B cell (primary cell): ENCODE results near the gene FAU. TPM values are rescaled to one million over a fixed set of nuclear protein-coding genes. Genes with fewer than 3 reads are reported as not detected.

Experiments used
- ATAC-seq: fragments of 200-7000 bp; cut with Tn5 transposase; one replicate; pipeline ENCODE4 v1.10.0; 2021; ENCODE audit warnings: low read depth, mild to moderate bottlenecking, moderate number of reproducible peaks, moderate library complexity
- CTCF ChIA-PET: fragments of 350-600 bp; sonication (Branson Sonifier 250); formaldehyde crosslinking; loops from one replicate; lab custom pipeline; 2021; ENCODE audit warnings: antibody characterized with exemption, inconsistent platforms; lab: Charles Lee
- POLR2A ChIA-PET: fragments of 350-600 bp; sonication (Branson Sonifier 250); formaldehyde crosslinking; loops from one replicate; lab custom pipeline; 2021; ENCODE audit warnings: antibody characterized with exemption; lab: Charles Lee
- DNase-seq: peaks from one replicate; pipeline ENCODE4 v3.0.0; 2013
- H2AFZ ChIP-seq: 2 replicates; pipeline ENCODE4 v1.6.1; 2012; ENCODE audit warnings: mild to moderate bottlenecking, low read depth, low read length; ENCODE audit not compliant: insufficient read depth, poor library complexity, severe bottlenecking
- H3K27ac ChIP-seq, 2 donors: 1 replicate in 1 of 2; 2 replicates in 1 of 2; pipeline ENCODE4 v1.5.1; 2012 to 2013; ENCODE audit warnings: low read length in 2 of 2, mild to moderate bottlenecking in 2 of 2, moderate library complexity in 1 of 2
- H3K27me3 ChIP-seq, 4 experiments: fragments of 200-600 bp in 1 of 4; sonication (generic) in 1 of 4; replicated peaks in 1 of 4; 1 replicate in 2 of 4; 2 replicates in 2 of 4; pipeline versions ENCODE4 v1.6.1 to v1.7.0; 2013 to 2016; ENCODE audit warnings: low read length in 3 of 4, mild to moderate bottlenecking in 2 of 4, mixed read lengths in 1 of 4, moderate library complexity in 1 of 4; ENCODE audit not compliant: insufficient read depth in 4 of 4, control insufficient read depth in 3 of 4; ENCODE audit errors: control extremely low read depth in 1 of 4
- H3K36me3 ChIP-seq, 2 experiments: replicated peaks in 1 of 2; 1 replicate in 1 of 2; 2 replicates in 1 of 2; pipeline versions ENCODE4 v1.6.1 to v1.7.1; 2013; ENCODE audit warnings: low read length in 1 of 2; ENCODE audit not compliant: insufficient read depth in 2 of 2, control insufficient read depth in 1 of 2; ENCODE audit errors: control extremely low read depth in 1 of 2, extremely low read depth in 1 of 2
- H3K4me1 ChIP-seq, 2 donors: fragments of 200-600 bp in 1 of 2; sonication (generic) in 1 of 2; 1 replicate in 1 of 2; 2 replicates in 1 of 2; pipeline versions ENCODE4 v1.5.1 to v1.6.1; 2013 to 2017; ENCODE audit warnings: low read length in 2 of 2; ENCODE audit not compliant: control insufficient read depth in 2 of 2, insufficient read depth in 2 of 2
- H3K4me2 ChIP-seq: replicated peaks from 2 replicates; pipeline ENCODE3; 2012; ENCODE audit warnings: mild to moderate bottlenecking, low read depth, low read length; ENCODE audit not compliant: poor library complexity, severe bottlenecking
- H3K4me3 ChIP-seq, 5 experiments: fragments of 200-600 bp in 1 of 5; sonication (generic) in 1 of 5; 1 replicate in 3 of 5; 2 replicates in 2 of 5; pipeline versions ENCODE4 v1.5.1 to v1.7.0; 2011 to 2016; ENCODE audit warnings: low read length in 4 of 5, mild to moderate bottlenecking in 4 of 5, low read depth in 2 of 5, control low read depth in 1 of 5, moderate library complexity in 1 of 5; ENCODE audit not compliant: insufficient read depth in 1 of 5; ENCODE audit errors: control extremely low read depth in 1 of 5, extremely low read depth in 1 of 5
- H3K79me2 ChIP-seq: fragments of 200-600 bp; sonication (generic); one replicate; pipeline ENCODE4 v1.6.0; 2016; ENCODE audit warnings: low read length; ENCODE audit not compliant: control insufficient read depth, insufficient read depth
- H3K9ac ChIP-seq: fragments of 200-600 bp; sonication (generic); 2 replicates; pipeline ENCODE4 v1.6.1; 2017; ENCODE audit warnings: mild to moderate bottlenecking, low read length, moderate library complexity
- H3K9me3 ChIP-seq, 3 donors: one replicate each; pipeline versions ENCODE4 v1.6.1 to v1.7.1; 2013; ENCODE audit warnings: low read length in 2 of 3; ENCODE audit not compliant: control insufficient read depth in 2 of 3, insufficient read depth in 1 of 3; ENCODE audit errors: control extremely low read depth in 1 of 3
- H4K20me1 ChIP-seq: 2 replicates; pipeline ENCODE4 v1.6.0; 2012; ENCODE audit warnings: mild to moderate bottlenecking, low read length; ENCODE audit not compliant: insufficient read depth, control insufficient read depth, poor library complexity, severe bottlenecking
- H3K27ac Mint-ChIP-seq: one replicate; pipeline ENCODE4 v1.8.0; 2021; ENCODE audit warnings: mixed read lengths
- H3K27me3 Mint-ChIP-seq: one replicate; pipeline ENCODE4 v1.8.0; 2021; ENCODE audit warnings: mixed read lengths
- H3K4me1 Mint-ChIP-seq: one replicate; pipeline ENCODE4 v1.8.0; 2021; ENCODE audit warnings: mixed read lengths
- H3K4me3 Mint-ChIP-seq: one replicate; pipeline ENCODE4 v1.8.0; 2021; ENCODE audit warnings: mixed read lengths
- H3K9me3 Mint-ChIP-seq: one replicate; pipeline ENCODE4 v1.8.0; 2022; ENCODE audit warnings: mixed read lengths; ENCODE audit not compliant: insufficient read depth
- CTCF ChIP-seq: fragments of 200-600 bp; IDR thresholded peaks from one replicate; pipeline ENCODE4 v1.8.0; 2022; ENCODE audit warnings: antibody characterized with exemption, mild to moderate bottlenecking
- EZH2 ChIP-seq: IDR thresholded peaks from 2 replicates; pipeline ENCODE4 v1.6.1; 2012; ENCODE audit warnings: borderline replicate concordance, low read depth, mild to moderate bottlenecking, moderate library complexity, low read length; ENCODE audit not compliant: insufficient read depth, poor library complexity, severe bottlenecking
- WGBS: methylation state at CpG from one replicate; pipeline ENCODE4 v1.1.5; 2013; ENCODE audit warnings: missing lambda C conversion rate; ENCODE audit not compliant: insufficient coverage; 5-methylcytosine and 5-hydroxymethylcytosine counted together
- intact Hi-C: fragments of 100-400 bp; cut with micrococcal nuclease; formaldehyde crosslinking; loops from one replicate; pipeline ENCODE4 v1.10.0; 2022
- polyA plus RNA-seq: library from polyadenylated mRNA; depleted of rRNA; stranded (reverse); fragments of >200 nt; gene quantifications from 2 replicates; pipeline ENCODE4 v1.2.3, GENCODE V29; 2012
- total RNA-seq, 2 donors: library from RNA; stranded (reverse); fragments of 120-200 nt in 1 of 2; gene quantifications; 1 replicate in 1 of 2; 2 replicates in 1 of 2; pipeline versions ENCODE4 v1.2.3 to v1.2.4, GENCODE V29; 2013 to 2022

Gene FAU
- total and polyA plus RNA-seq, 2 donors (not counting 1 experiment from before 2014, with no cell fraction given), result 1,318 to 1,559 TPM

GRCh38 chr11:65089621-65090020 is 32.3 kb downstream of the FAU start:
- Histone ChIP-seq H3K27ac (no peak overlapping the region), H3K4me1 (peaks cover 6 to 9% of the 10 kb centered on the region in 2 donors), H3K4me3 (no peak overlapping the region), H3K9me3 (no peaks in the 10 kb centered on the region), H4K20me1 (peaks cover 5% of the 10 kb centered on the region), H3K27me3 (no peaks in the 10 kb centered on the region), H3K9ac (no peak overlapping the region), H3K4me2 (no peak overlapping the region), H3K36me3 (peaks cover 0 to 47% of the 10 kb centered on the region in 2 experiments), H3K79me2 (peaks cover 17% of the 10 kb centered on the region), H2AFZ (no peak overlapping the region)
- intact Hi-C loops, result no loop called here
- Mint-ChIP-seq H3K4me1 (peaks cover 12% of the 10 kb centered on the region), H3K27ac (no peak overlapping the region), H3K9me3 (no peaks in the 10 kb centered on the region), H3K4me3 (no peak overlapping the region), H3K27me3 (no peaks in the 10 kb centered on the region)
- CTCF ChIA-PET, result interaction anchor here (1.4 to 1.7 kb wide), 2 partner anchors 11 to 23 kb away, joined by 4 to 5 read pairs; partner anchors contain the start of gene TM7SF2
- no peak for DNase-seq
- 96% methylated on average over 2 of the region's 4 CpGs for WGBS
- TF ChIP-seq CTCF, result no peak
- TF ChIP-seq EZH2, result no peak
- POLR2A ChIA-PET, result interaction anchor here (0.7 kb wide), 1 partner anchor 91 kb away, joined by 6 read pairs; no protein-coding TSS in a partner anchor
- ATAC-seq, result no peak

- DNase-seq, result no peak
- Histone ChIP-seq H3K4me3 (no peak overlapping the region), H3K27me3 (no peaks in the 10 kb centered on the region), H3K4me1 (peaks cover 12 to 19% of the 10 kb centered on the region in 2 donors), H4K20me1 (peaks cover 8% of the 10 kb centered on the region), H3K4me2 (no peak overlapping the region), H3K36me3 (peaks cover 0 to 47% of the 10 kb centered on the region in 2 experiments), H2AFZ (no peak overlapping the region), H3K9me3 (no peaks in the 10 kb centered on the region), H3K9ac (no peak overlapping the region), H3K27ac (no peak overlapping the region), H3K79me2 (peaks cover 21% of the 10 kb centered on the region)
- no peak for TF ChIP-seq CTCF
- TF ChIP-seq EZH2, result no peak
- ChIA-PET CTCF (no interaction called here), POLR2A (no interaction called here)
- over 99% methylated on average over 11 of the region's 15 CpGs for WGBS
- no peaks in the 10 kb centered on the region for H3K27me3 Mint-ChIP-seq
- no peaks in the 10 kb centered on the region for H3K9me3 Mint-ChIP-seq
- H3K4me1 Mint-ChIP-seq, result peaks cover 27% of the 10 kb centered on the region
- H3K4me3 Mint-ChIP-seq, result no peak overlapping the region
- no peak overlapping the region for H3K27ac Mint-ChIP-seq
- intact Hi-C loops, result no loop called here
- ATAC-seq, result no peak
Measured at GRCh38 chr11:65087827-65088226, 34.1 kb downstream of the FAU start.
